Choroid plexus epithelial cell (primary cell): ENCODE data around the gene NAALAD2.
A peak's percentile ranks its signal among the peaks of the same experiment; 100 is the strongest.

Experiments used
- DNase-seq: peaks from one replicate; pipeline ENCODE4 v3.0.0-alpha.2; 2010; ENCODE audit warnings: low read depth
- H3K4me3 ChIP-seq: 2 replicates; pipeline ENCODE4 v1.5.1; 2011; ENCODE audit warnings: low read depth, mild to moderate bottlenecking, control low read depth, low read length, moderate library complexity
- TF ChIP-seq, protein P1 (sequence below): conservative IDR thresholded peaks from 2 replicates; pipeline ENCODE4 v1.5.1; 2011; ENCODE audit warnings: low read depth, mild to moderate bottlenecking, control low read depth, inconsistent platforms, low read length, moderate library complexity

The NAALAD2 gene

DNA sequence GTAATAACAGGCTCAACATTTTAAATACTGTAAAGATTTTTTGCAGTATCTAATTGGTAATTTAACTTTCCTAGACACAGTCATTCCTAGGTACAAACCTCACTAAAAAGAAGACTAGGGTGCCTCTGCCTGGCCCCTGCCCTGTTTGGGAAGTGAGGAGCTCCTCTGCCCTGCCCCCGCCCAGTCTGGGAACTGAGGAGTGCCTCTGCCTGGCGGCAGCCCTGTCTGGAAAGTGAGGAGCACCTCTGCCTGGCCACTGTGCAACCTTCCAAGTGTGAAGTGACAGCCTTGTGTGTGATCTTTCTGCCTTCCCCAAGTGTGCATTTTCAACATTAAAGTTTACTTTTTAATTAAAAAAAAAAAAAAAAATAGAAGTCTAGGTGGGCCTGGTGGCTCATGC, 84.1 kb downstream of the NAALAD2 start:
- H3K4me3 ChIP-seq, result no peak overlapping the region
- TF ChIP-seq, protein P1, sequence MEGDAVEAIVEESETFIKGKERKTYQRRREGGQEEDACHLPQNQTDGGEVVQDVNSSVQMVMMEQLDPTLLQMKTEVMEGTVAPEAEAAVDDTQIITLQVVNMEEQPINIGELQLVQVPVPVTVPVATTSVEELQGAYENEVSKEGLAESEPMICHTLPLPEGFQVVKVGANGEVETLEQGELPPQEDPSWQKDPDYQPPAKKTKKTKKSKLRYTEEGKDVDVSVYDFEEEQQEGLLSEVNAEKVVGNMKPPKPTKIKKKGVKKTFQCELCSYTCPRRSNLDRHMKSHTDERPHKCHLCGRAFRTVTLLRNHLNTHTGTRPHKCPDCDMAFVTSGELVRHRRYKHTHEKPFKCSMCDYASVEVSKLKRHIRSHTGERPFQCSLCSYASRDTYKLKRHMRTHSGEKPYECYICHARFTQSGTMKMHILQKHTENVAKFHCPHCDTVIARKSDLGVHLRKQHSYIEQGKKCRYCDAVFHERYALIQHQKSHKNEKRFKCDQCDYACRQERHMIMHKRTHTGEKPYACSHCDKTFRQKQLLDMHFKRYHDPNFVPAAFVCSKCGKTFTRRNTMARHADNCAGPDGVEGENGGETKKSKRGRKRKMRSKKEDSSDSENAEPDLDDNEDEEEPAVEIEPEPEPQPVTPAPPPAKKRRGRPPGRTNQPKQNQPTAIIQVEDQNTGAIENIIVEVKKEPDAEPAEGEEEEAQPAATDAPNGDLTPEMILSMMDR, result no peak
- no peak for DNase-seq

DNA sequence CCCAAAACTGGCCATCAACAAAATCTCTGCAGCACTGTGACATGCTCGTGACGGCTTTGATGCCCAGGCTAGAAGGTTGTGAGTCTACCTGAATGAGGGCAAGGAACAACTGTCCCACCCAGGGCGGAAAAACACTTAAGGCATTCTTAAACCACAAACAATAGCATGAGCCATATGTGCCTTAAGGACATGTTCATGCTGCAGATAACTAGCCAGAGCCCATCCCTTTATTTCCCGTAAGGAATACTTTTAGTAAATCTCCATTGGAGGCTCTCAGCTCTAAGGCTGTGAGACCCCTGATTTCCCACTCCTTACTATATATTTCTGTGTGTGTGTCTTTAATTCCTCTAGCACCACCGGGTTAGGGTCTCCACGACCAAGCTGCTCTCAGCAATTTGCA, 85.0 kb downstream of the NAALAD2 start:
- TF ChIP-seq, protein P1, result no peak
- DNase-seq, result no peak
- no peak overlapping the region for H3K4me3 ChIP-seq

DNA sequence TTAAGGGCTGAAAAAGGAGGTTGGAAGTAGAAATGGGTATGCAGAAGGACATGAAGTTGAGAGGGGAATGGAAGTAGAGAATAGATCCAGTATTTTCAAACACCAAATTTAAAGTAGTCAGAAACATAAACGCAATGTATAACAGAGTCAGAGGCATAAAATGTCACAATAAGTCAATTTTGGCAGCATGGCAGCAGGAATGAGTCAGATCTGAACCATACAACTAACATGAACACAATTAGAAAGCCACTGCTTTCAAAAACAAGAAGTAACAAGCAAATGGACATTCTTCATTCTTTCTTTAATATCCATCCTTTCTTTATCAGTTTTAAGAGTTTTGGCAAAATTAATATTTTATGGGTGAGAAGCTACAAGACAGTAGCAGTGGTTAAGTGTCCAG, 85.9 kb downstream of the NAALAD2 start:
- TF ChIP-seq, protein P1, result no peak
- peak; percentile 60 for DNase-seq
- no peak overlapping the region for H3K4me3 ChIP-seq

DNA sequence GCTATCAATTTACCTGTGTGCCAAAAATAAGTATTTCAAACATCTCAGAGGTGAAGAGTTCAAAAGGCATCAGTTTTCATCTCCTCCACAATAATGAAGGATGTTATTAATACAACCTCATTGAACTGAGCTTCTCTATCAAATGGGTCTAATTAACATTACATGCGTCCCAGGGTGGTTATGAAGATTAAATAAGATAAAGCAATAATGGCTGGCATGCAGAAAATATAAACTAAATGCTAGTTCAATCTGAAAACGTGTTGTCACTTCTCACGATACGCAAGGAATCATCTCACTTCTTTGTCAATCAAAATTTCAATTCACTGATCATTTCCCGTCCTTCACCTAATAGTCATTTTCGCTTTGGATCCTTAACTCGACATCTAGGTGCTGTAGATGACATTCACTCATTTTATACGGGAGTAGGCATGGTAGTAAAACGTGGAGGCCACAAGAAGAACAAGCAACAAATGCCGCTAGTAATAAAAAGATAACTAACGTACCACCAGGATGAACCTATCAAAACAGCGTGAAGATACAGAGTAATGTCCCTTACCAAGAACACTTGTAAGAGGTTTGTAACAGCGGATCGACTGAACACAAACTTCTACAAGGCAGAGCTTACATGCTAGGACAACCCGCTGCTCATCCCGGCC, 87.5 kb downstream of the NAALAD2 start:
- peak overlapping the region; percentile 82 for H3K4me3 ChIP-seq
- TF ChIP-seq, protein P1, result no peak
- DNase-seq, result peak; percentile 45

DNA sequence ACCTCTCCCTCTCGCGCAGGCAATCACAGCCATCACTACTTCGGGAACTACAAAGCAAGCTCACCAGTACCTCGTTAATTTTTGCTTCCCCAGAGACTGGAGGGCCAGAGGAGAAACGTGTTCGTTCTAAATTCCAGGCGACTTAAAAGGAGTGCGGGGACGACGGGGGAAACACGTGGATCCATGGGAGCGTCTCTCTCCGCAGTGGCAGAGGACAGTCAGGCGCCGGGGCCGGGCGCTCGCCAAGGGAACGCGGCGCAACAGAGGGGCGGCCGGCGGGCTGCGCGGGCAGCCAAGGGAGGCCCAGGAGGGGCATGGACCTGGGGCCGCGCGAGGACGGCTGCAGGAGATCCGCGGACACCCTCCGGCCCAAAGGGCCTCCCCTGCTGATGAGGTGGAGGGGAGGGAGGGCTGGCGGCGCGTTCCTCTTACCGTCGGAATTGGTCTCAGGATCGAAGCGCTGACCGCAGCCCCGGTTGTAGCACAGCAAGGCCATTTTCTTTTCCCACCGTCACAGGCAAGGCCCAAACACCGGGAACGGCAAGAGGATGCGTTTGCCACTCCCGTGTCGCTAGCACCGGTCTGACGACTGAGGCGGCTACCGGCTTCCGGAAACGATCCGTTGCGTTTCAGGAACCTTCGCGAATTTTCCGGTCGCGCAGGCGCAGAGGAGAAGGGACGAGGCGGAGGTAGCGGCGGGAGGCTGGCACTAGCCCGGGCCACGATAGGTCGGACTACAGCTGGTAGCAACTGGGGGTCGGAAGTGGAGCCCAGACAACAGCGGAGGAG, 88.2 kb downstream of the NAALAD2 start, which contains the start of gene CHORDC1:
Gene CHORDC1, minus strand, starts transcription at position 591 of the 789 bp plus-strand sequence. Its CDS starts 95 bp downstream, at position 496.
- TF ChIP-seq, protein P1, result no peak
- peak within 1 kb of the TSS; percentile 82 for H3K4me3 ChIP-seq
- peak; percentile 74 for DNase-seq

DNA sequence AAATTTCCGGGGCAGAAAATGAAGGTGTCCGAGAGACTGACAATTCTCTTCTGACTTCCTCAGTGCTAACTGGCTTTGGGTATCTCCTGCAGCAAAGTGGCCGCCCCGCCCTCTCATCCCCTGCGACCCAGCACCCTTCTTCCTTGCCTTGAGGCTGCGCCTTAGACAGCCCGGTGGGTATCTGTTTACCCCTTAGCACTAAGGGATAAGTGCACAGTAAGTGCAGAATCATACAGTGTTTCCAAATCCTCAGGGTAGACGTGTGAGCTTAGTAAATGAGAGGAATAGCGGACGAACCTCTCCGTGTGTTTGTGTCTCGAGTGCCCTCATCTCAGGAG, 88.8 kb downstream of the NAALAD2 start:
- DNase-seq, result no peak
- TF ChIP-seq, protein P1, result no peak

More for the DNA sequence above, 88.8 kb downstream of the NAALAD2 start:
- H3K4me3 ChIP-seq, result peak overlapping the region; percentile 82
